ENCODE results near the gene SCYL2. TPM values are rescaled to one million over a fixed set of nuclear protein-coding genes. Genes with fewer than 3 reads are reported as not detected.

The SCYL2 gene
- total RNA-seq, 1 experiment from 2014 or later = 41.4 TPM

DNA sequence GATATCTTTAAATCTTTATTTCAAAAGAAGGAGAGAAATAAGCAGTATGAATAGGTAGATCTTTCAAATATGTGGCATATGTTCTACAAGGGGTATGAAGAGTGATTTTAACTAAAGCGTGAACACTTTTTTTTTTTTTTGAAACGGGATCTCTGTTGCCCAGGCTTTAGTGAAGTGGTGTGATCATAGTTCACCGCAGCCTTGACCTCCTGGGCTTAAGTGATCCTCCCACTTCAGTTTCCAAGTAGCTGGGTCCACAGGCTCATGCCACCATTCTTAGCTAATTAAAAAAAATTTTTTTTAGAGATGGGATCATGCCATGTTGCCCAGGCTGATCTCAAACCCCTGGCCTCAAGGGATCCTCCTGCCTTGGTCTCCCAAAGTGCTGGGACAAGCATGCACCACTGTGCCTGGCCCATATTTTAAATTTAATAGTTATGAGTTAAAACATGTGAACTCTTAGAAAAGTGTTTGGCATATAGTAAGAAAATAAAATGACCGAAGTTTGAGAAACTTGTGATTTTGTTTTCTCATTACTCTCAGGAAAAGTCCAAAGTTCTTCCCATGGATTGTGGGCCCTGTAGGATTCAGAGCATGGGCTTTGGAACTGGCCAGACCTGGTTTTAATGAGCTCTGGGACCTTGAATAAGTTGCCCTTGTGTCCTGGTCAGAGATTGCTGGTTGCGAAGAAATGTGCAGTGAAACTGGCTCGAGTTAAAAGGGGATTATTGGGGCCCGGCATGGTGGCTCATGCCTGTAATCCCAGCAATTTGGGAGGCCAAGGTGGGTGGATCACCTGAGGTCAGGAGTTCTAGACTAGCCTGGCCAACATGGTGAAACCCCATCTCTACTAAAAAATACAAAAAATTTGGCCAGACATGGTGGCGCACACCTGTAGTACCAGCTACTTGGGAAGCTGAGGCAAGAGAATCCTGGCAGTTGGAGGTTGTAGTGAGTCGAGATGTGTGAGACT is 116.9 kb downstream of the SCYL2 start:
- Mint-ChIP-seq H3K36me3 (ENCODE audit: insufficient read depth in 1 of 3, low read depth in 3 of 3) (no peaks in the 10 kb centered on the region), H3K9me3 (no peaks in the 10 kb centered on the region), H3K4me1 (peaks cover 0 to 2% of the 10 kb centered on the region in 2 experiments; a peak in 1 of 4 replicates), H3K27ac (peak overlapping the region in 1 of 3 experiments; percentile 76; a peak in 2 of 7 replicates), H3K27me3 (ENCODE audit: low read depth) (no peaks in the 10 kb centered on the region), H3K4me3 (no peak overlapping the region)
- no peaks in the 10 kb centered on the region for H4K20me1 ChIP-seq (ENCODE audit: control insufficient read depth, insufficient read depth, insufficient read length)
- H3T11ph ChIP-seq (ENCODE audit: low read length) = no peak overlapping the region
- H2AK5ac ChIP-seq (ENCODE audit: insufficient read length, low read length) = no peak overlapping the region
- H4K5ac ChIP-seq (ENCODE audit: insufficient read length, low read depth, low read length) = no peak overlapping the region
- no peak overlapping the region for H3K9ac ChIP-seq (ENCODE audit: extremely low read depth, insufficient read length, low read length)
- H3K4ac ChIP-seq (ENCODE audit: low read depth, low read length) = no peak overlapping the region
- no peak overlapping the region for H3K18ac ChIP-seq (ENCODE audit: insufficient read length, low read depth, low read length)
- H3K56ac ChIP-seq (ENCODE audit: insufficient read length, low read depth, low read length) = no peak overlapping the region
- H3K79me1 ChIP-seq (ENCODE audit: insufficient read depth, low read depth, low read length, poor library complexity, severe bottlenecking) = no peaks in the 10 kb centered on the region
- H4K91ac ChIP-seq (ENCODE audit: insufficient read length, low read depth, low read length) = no peak overlapping the region
- H3K4me1 ChIP-seq (ENCODE audit: insufficient read depth, low read length) = no peaks in the 10 kb centered on the region
- WGBS (ENCODE audit: extremely low coverage, insufficient read length, low lambda C conversion rate) = no CpG with 5 or more reads among the region's 9 CpGs
- H2BK5ac ChIP-seq (ENCODE audit: insufficient read length, low read length) = no peak overlapping the region
- no peak overlapping the region for H2BK12ac ChIP-seq (ENCODE audit: insufficient read length, low read depth, low read length)
- H3K4me2 ChIP-seq (ENCODE audit: insufficient read depth, insufficient read length, low read length) = no peak overlapping the region
- H3K23ac ChIP-seq (ENCODE audit: insufficient read length, low read depth, low read length) = no peak overlapping the region
- H2BK15ac ChIP-seq (ENCODE audit: low read depth, low read length) = no peak overlapping the region
- no peak overlapping the region for H3K14ac ChIP-seq (ENCODE audit: insufficient read depth, low read length)
- no peak overlapping the region for H2BK20ac ChIP-seq (ENCODE audit: low read depth, low read length, poor library complexity, severe bottlenecking)
- no peak overlapping the region for H2BK120ac ChIP-seq (ENCODE audit: low read depth, low read length, poor library complexity, severe bottlenecking)
- no peak overlapping the region for H4K8ac ChIP-seq (replicated peaks; ENCODE audit: insufficient read length, low read depth, low read length)
- no peaks in the 10 kb centered on the region for H3K23me2 ChIP-seq (ENCODE audit: insufficient read length, low read depth, low read length, poor library complexity, severe bottlenecking)
- H2AFZ ChIP-seq (ENCODE audit: low read length) = no peak overlapping the region
- H3K9me3 ChIP-seq (ENCODE audit: control insufficient read depth, low read depth, low read length) = no peaks in the 10 kb centered on the region
- DNase-seq = no peak
- no peaks in the 10 kb centered on the region for H3K27me3 ChIP-seq (ENCODE audit: insufficient read depth, low read length)
- TF ChIP-seq CTCF (conservative IDR thresholded peaks at IDR 0.05) = no peak
- H3K79me2 ChIP-seq (ENCODE audit: insufficient read depth, low read length) = no peaks in the 10 kb centered on the region
- no peak overlapping the region for H3K27ac ChIP-seq (ENCODE audit: insufficient read length, low read depth, low read length)

Data from H9 (cell line).